ENCODE data around the gene DCANP1.

Gene DCANP1

DNA sequence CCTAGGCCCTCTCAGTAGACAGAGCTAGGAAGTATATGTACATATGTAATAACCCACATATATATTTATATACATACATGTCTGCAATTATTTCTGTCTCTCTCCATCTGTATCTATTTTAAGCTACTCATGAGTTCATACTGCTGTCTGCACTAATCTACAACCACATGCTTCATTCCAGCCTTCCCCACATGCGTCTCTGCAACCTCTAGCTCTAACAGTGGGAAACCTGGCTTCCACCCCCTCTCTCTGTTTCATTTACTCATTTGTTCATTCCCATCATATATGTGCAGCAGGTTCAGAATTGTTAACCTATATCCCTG, 23.3 kb downstream of the DCANP1 start:
- Histone ChIP-seq H3K4me3 (ENCODE audit: low read depth in 1 of 2, low read length in 2 of 2) (no peak overlapping the region), H3K27ac (ENCODE audit: low read depth, low read length) (no peak overlapping the region), H3K4me1 (ENCODE audit: insufficient read depth, low read length) (no peaks in the 10 kb centered on the region), H3K27me3 (ENCODE audit: control insufficient read depth in 1 of 2, insufficient read depth in 2 of 2, low read length in 2 of 2) (peaks cover 0 to 3% of the 10 kb centered on the region in 2 donors), H3K9me3 (ENCODE audit: low read length) (no peaks in the 10 kb centered on the region), H3K9ac (ENCODE audit: low read length) (no peak overlapping the region), H3K36me3 (ENCODE audit: insufficient read depth, low read length) (no peaks in the 10 kb centered on the region)

GRCh38 chr5:135423146-135423845, 23.9 kb downstream of the DCANP1 start:
- no peaks in the 10 kb centered on the region for H3K9me3 ChIP-seq (ENCODE audit: low read length)
- no peak overlapping the region for H3K27ac ChIP-seq (ENCODE audit: low read depth, low read length)
- peaks cover 0 to 3% of the 10 kb centered on the region in 2 donors for H3K27me3 ChIP-seq (ENCODE audit: control insufficient read depth in 1 of 2, insufficient read depth in 2 of 2, low read length in 2 of 2)
- H3K36me3 ChIP-seq (ENCODE audit: insufficient read depth, low read length), result no peaks in the 10 kb centered on the region
- H3K9ac ChIP-seq (ENCODE audit: low read length), result no peak overlapping the region
- no peaks in the 10 kb centered on the region for H3K4me1 ChIP-seq (ENCODE audit: insufficient read depth, low read length)
- H3K4me3 ChIP-seq (ENCODE audit: low read depth in 1 of 2, low read length in 2 of 2), result no peak overlapping the region

GRCh38 chr5:135422419-135422818, 24.7 kb downstream of the DCANP1 start:
- H3K27ac ChIP-seq (ENCODE audit: low read depth, low read length), result no peak overlapping the region
- peaks cover 0 to 3% of the 10 kb centered on the region in 2 donors for H3K27me3 ChIP-seq (ENCODE audit: control insufficient read depth in 1 of 2, insufficient read depth in 2 of 2, low read length in 2 of 2)
- H3K4me1 ChIP-seq (ENCODE audit: insufficient read depth, low read length), result no peaks in the 10 kb centered on the region
- H3K9ac ChIP-seq (ENCODE audit: low read length), result no peak overlapping the region
- H3K4me3 ChIP-seq (ENCODE audit: low read depth in 1 of 2, low read length in 2 of 2), result no peak overlapping the region
- H3K9me3 ChIP-seq (ENCODE audit: low read length), result no peaks in the 10 kb centered on the region
- H3K36me3 ChIP-seq (ENCODE audit: insufficient read depth, low read length), result no peaks in the 10 kb centered on the region

DNA sequence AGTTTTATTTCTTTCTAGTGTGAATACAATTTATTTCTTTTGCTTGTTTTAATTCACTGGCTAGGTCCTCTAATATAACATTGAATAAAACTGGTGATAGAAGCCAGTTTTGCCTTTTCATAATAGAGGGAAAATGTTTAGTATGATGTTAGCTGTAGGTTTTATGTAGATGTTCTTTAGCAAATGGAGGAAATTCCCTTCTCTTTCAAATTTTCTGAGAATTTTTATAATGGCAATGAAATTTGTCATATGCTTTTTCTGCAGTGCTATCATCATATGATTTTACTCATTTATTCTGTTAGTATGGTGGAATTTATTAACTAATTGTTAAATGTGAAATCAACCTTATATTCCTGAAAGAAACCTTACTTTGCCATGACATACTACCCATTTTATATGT, 30.1 kb downstream of the DCANP1 start:
- Histone ChIP-seq H3K36me3 (ENCODE audit: insufficient read depth, low read length) (no peaks in the 10 kb centered on the region), H3K27ac (ENCODE audit: low read depth, low read length) (no peak overlapping the region), H3K9me3 (ENCODE audit: low read length) (no peaks in the 10 kb centered on the region), H3K27me3 (ENCODE audit: control insufficient read depth in 1 of 2, insufficient read depth in 2 of 2, low read length in 2 of 2) (no peaks in the 10 kb centered on the region), H3K9ac (ENCODE audit: low read length) (no peak overlapping the region), H3K4me1 (ENCODE audit: insufficient read depth, low read length) (no peaks in the 10 kb centered on the region), H3K4me3 (ENCODE audit: low read depth in 1 of 2, low read length in 2 of 2) (no peak overlapping the region)

GRCh38 chr5:135405082-135405481, 42.1 kb downstream of the DCANP1 start:
- peaks cover 2% of the 10 kb centered on the region for H3K4me1 ChIP-seq (ENCODE audit: insufficient read depth, low read length)
- no peak overlapping the region for H3K4me3 ChIP-seq (ENCODE audit: low read depth in 1 of 2, low read length in 2 of 2)
- no peaks in the 10 kb centered on the region for H3K27me3 ChIP-seq (ENCODE audit: control insufficient read depth in 1 of 2, insufficient read depth in 2 of 2, low read length in 2 of 2)

DNA sequence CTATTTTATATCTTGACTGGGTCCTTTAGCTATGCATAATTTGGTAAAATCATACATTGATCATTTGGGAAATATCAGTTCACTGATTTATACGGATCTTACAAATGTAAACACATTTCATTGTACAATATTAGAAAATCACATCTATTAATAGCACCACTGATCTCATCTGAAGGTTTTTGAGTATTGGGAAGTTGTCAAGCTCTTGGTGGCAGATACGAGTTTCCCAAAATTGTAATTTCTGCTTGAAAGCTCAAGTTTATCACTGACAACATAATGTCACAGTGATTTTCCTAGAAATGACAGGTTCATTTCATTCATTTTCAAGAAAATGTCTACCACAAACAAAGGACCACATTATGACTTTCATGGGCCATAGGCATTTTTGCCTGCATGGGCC, 45.1 kb downstream of the DCANP1 start:
- no peaks in the 10 kb centered on the region for H3K36me3 ChIP-seq (ENCODE audit: insufficient read depth, low read length)
- H3K27me3 ChIP-seq (ENCODE audit: control insufficient read depth in 1 of 2, insufficient read depth in 2 of 2, low read length in 2 of 2), result no peaks in the 10 kb centered on the region
- H3K27ac ChIP-seq (ENCODE audit: low read depth, low read length), result no peak overlapping the region
- no peaks in the 10 kb centered on the region for H3K9me3 ChIP-seq (ENCODE audit: low read length)
- no peak overlapping the region for H3K9ac ChIP-seq (ENCODE audit: low read length)
- H3K4me3 ChIP-seq (ENCODE audit: low read depth in 1 of 2, low read length in 2 of 2), result no peak overlapping the region
- H3K4me1 ChIP-seq (ENCODE audit: insufficient read depth, low read length), result peaks cover 19% of the 10 kb centered on the region

More at GRCh38 chr5:135405082-135405481, 42.1 kb downstream of the DCANP1 start:
- no peak overlapping the region for H3K27ac ChIP-seq (ENCODE audit: low read depth, low read length)
- no peak overlapping the region for H3K9ac ChIP-seq (ENCODE audit: low read length)
- H3K36me3 ChIP-seq (ENCODE audit: insufficient read depth, low read length), result no peaks in the 10 kb centered on the region
- H3K9me3 ChIP-seq (ENCODE audit: low read length), result no peaks in the 10 kb centered on the region

DNA sequence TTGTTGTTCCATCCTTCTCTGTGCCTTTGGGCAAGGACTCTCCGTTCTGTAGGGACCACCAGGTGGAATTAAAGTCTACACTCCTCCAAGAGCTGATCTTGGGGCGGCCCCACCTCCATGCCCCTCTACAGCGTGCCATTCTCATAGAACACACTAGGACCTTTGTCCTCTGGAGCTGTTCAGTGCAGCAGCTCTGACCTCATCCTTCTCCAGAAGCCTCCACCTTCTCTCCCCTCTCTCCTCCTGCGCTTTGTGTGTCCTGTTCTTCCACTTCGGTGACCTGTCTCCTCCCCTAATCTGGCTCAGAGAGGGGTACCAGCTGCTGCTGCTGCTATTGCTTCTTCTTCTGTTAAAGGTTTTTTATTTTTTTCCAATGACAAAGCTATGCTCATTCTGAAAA, 46.3 kb downstream of the DCANP1 start:
- H3K4me1 ChIP-seq (ENCODE audit: insufficient read depth, low read length), result peaks cover 25% of the 10 kb centered on the region

GRCh38 chr5:135399794-135400542, 47.2 kb downstream of the DCANP1 start:
- Histone ChIP-seq H3K4me1 (ENCODE audit: insufficient read depth, low read length) (peaks cover 32% of the 10 kb centered on the region), H3K9ac (ENCODE audit: low read length) (peak overlapping the region; percentile 72), H3K9me3 (ENCODE audit: low read length) (no peaks in the 10 kb centered on the region), H3K27me3 (ENCODE audit: control insufficient read depth in 1 of 2, insufficient read depth in 2 of 2, low read length in 2 of 2) (no peaks in the 10 kb centered on the region), H3K36me3 (ENCODE audit: insufficient read depth, low read length) (no peaks in the 10 kb centered on the region), H3K4me3 (ENCODE audit: low read depth in 1 of 2, low read length in 2 of 2) (peak overlapping the region; percentile 86 to 88), H3K27ac (ENCODE audit: low read depth, low read length) (peak overlapping the region; percentile 85)

More for the DNA sequence above, 46.3 kb downstream of the DCANP1 start:
- H3K9me3 ChIP-seq (ENCODE audit: low read length), result no peaks in the 10 kb centered on the region
- H3K27me3 ChIP-seq (ENCODE audit: control insufficient read depth in 1 of 2, insufficient read depth in 2 of 2, low read length in 2 of 2), result no peaks in the 10 kb centered on the region
- H3K36me3 ChIP-seq (ENCODE audit: insufficient read depth, low read length), result no peaks in the 10 kb centered on the region
- no peak overlapping the region for H3K27ac ChIP-seq (ENCODE audit: low read depth, low read length)
- H3K4me3 ChIP-seq (ENCODE audit: low read depth in 1 of 2, low read length in 2 of 2), result no peak overlapping the region
- no peak overlapping the region for H3K9ac ChIP-seq (ENCODE audit: low read length)

- H3K27me3 ChIP-seq (ENCODE audit: control insufficient read depth in 1 of 2, insufficient read depth in 2 of 2, low read length in 2 of 2), result no peaks in the 10 kb centered on the region
- H3K4me1 ChIP-seq (ENCODE audit: insufficient read depth, low read length), result peaks cover 41% of the 10 kb centered on the region
- no peaks in the 10 kb centered on the region for H3K9me3 ChIP-seq (ENCODE audit: low read length)
- H3K27ac ChIP-seq (ENCODE audit: low read depth, low read length), result peak within 1 kb of the TSS; percentile 85
- H3K36me3 ChIP-seq (ENCODE audit: insufficient read depth, low read length), result no peaks in the 10 kb centered on the region
- peak within 1 kb of the TSS; percentile 86 to 88 for H3K4me3 ChIP-seq (ENCODE audit: low read depth in 1 of 2, low read length in 2 of 2)
- peak within 1 kb of the TSS; percentile 72 for H3K9ac ChIP-seq (ENCODE audit: low read length)
Observed at GRCh38 chr5:135398855-135399793, 48.0 kb downstream of the DCANP1 start, which contains the start of gene MACROH2A1. Gene MACROH2A1 (minus strand): TSS chr5:135399231. CDS start chr5:135389093, 10,138 bp downstream.

- no peaks in the 10 kb centered on the region for H3K36me3 ChIP-seq (ENCODE audit: insufficient read depth, low read length)
- H3K27ac ChIP-seq (ENCODE audit: low read depth, low read length), result peak overlapping the region; percentile 74
- H3K27me3 ChIP-seq (ENCODE audit: control insufficient read depth in 1 of 2, insufficient read depth in 2 of 2, low read length in 2 of 2), result no peaks in the 10 kb centered on the region
- peak overlapping the region; percentile 60 for H3K9ac ChIP-seq (ENCODE audit: low read length)
- peaks cover 49% of the 10 kb centered on the region for H3K4me1 ChIP-seq (ENCODE audit: insufficient read depth, low read length)
- no peaks in the 10 kb centered on the region for H3K9me3 ChIP-seq (ENCODE audit: low read length)
- peak overlapping the region; percentile 70 to 88 for H3K4me3 ChIP-seq (ENCODE audit: low read depth in 1 of 2, low read length in 2 of 2)
Observed at GRCh38 chr5:135398160-135398854, 48.8 kb downstream of the DCANP1 start.
